Prostate gland (tissue), 2 donors: ENCODE data around the gene GALK1.

Source experiments
- POLR2A ChIP-seq: fragments of 450-650 bp; IDR thresholded peaks from one replicate; pipeline ENCODE4 v1.6.1; 2016; ENCODE audit warnings: antibody characterized with exemption, mild to moderate bottlenecking
- POLR2AphosphoS5 ChIP-seq: sonication (generic); formaldehyde crosslinking; IDR thresholded peaks from one replicate; pipeline ENCODE4 v1.6.1; 2017; ENCODE audit warnings: antibody characterized with exemption
- TF ChIP-seq, protein P1 (sequence below), 4 experiments: fragments of 200-600 bp in 2 of 4; fragments of 450-650 bp in 2 of 4; sonication (generic) in 2 of 4; IDR thresholded peaks; 1 replicate in 3 of 4; 2 replicates in 1 of 4; pipeline ENCODE4 v1.5.1; 2016 to 2019; ENCODE audit warnings: antibody characterized with exemption in 4 of 4, mild to moderate bottlenecking in 2 of 4, moderate library complexity in 2 of 4

DNA sequence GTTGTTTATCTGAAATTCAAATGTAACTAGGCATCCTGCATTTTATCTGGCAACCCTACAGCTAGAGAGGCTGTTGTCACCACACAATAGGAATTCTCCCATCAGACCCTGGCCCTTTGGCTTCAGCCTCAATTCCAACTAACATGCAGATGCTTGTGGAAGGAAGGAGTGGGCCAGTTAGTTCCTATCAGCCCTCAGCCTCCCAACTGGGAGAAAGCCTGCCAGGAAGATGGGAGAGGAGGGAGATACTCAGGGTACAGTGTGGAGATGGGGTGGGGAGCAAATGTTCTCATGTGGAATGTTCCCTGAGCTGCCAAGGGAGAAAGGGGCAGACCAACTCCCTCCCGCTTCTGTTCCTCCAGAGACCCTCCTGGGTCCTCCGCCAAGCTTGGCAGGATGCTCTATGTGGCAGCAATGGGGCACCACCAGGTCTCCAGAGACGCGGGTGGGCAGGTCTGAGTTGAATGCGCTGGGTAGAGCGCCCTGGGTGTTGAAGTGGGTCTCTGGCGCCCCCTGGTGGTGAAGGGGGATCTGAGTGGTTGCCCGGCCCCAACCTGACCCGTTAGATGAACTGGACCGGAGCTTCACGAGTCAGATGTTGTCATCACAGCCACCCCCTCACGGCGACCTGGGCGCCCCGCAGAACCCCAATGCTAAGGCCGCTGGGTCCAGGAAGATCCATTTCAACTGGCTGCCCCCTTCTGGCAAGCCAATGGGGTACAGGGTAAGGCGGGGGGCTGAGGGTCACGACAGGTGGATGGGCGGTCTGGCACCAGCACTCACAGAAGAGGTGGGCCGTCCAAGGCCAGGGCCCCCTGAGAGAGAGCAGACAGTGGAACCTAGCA lies 15.2 kb downstream of the GALK1 start:
- TF ChIP-seq, protein P1, sequence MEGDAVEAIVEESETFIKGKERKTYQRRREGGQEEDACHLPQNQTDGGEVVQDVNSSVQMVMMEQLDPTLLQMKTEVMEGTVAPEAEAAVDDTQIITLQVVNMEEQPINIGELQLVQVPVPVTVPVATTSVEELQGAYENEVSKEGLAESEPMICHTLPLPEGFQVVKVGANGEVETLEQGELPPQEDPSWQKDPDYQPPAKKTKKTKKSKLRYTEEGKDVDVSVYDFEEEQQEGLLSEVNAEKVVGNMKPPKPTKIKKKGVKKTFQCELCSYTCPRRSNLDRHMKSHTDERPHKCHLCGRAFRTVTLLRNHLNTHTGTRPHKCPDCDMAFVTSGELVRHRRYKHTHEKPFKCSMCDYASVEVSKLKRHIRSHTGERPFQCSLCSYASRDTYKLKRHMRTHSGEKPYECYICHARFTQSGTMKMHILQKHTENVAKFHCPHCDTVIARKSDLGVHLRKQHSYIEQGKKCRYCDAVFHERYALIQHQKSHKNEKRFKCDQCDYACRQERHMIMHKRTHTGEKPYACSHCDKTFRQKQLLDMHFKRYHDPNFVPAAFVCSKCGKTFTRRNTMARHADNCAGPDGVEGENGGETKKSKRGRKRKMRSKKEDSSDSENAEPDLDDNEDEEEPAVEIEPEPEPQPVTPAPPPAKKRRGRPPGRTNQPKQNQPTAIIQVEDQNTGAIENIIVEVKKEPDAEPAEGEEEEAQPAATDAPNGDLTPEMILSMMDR (IDR thresholded peaks at IDR 0.05): peak; percentile 93 to 98 (median 94)
- TF ChIP-seq POLR2A (no peak), POLR2AphosphoS5 (peak; percentile 51)
